Activated B cell treated with CpG ODN at 0.5 μM for 24 hours (primary cell): ENCODE results near the gene LENEP. TPM values are rescaled to one million over a fixed set of nuclear protein-coding genes. Genes with fewer than 3 reads are reported as not detected.

Experiments
- ATAC-seq: fragments of 200-7000 bp; cut with Tn5 transposase; one replicate; pipeline ENCODE4 v1.10.0; 2021; ENCODE audit warnings: low read depth, mild to moderate bottlenecking, moderate library complexity
- CTCF ChIA-PET: fragments of 350-600 bp; sonication (Branson Sonifier 250); formaldehyde crosslinking; loops from one replicate; lab custom pipeline; 2021; ENCODE audit warnings: antibody characterized with exemption; lab: Charles Lee
- POLR2A ChIA-PET: fragments of 350-600 bp; sonication (Branson Sonifier 250); formaldehyde crosslinking; loops from one replicate; lab custom pipeline; 2021; ENCODE audit warnings: antibody characterized with exemption; lab: Charles Lee
- DNase-seq: peaks from one replicate; pipeline ENCODE4 v3.0.0; 2022
- H3K27ac Mint-ChIP-seq: one replicate; pipeline ENCODE4 v1.8.0; 2020; ENCODE audit warnings: mixed read lengths
- H3K27me3 Mint-ChIP-seq: one replicate; pipeline ENCODE4 v1.8.0; 2021; ENCODE audit warnings: mixed read lengths
- H3K36me3 Mint-ChIP-seq: one replicate; pipeline ENCODE4 v1.8.0; 2021; ENCODE audit warnings: low read depth, mixed read lengths
- H3K4me1 Mint-ChIP-seq: one replicate; pipeline ENCODE4 v1.8.0; 2021; ENCODE audit warnings: mixed read lengths
- H3K4me3 Mint-ChIP-seq: one replicate; pipeline ENCODE4 v1.8.0; 2020; ENCODE audit warnings: mild to moderate bottlenecking, mixed read lengths
- H3K9me3 Mint-ChIP-seq: one replicate; pipeline ENCODE4 v1.8.0; 2020; ENCODE audit warnings: mixed read lengths
- intact Hi-C: fragments of 100-400 bp; cut with micrococcal nuclease; formaldehyde crosslinking; loops from one replicate; pipeline ENCODE4 v1.15.1; 2024
- total RNA-seq: library from RNA; stranded (reverse); gene quantifications from 2 replicates; pipeline ENCODE4 v1.2.3, GENCODE V29; 2022
- TF ChIP-seq, protein P1 (sequence below): fragments of 200-600 bp; IDR thresholded peaks from one replicate; pipeline ENCODE4 v1.8.0; 2022; ENCODE audit warnings: antibody characterized with exemption, mild to moderate bottlenecking

The LENEP gene
- total RNA-seq, 1 donor from 2014 or later, result 1.8 TPM

DNA sequence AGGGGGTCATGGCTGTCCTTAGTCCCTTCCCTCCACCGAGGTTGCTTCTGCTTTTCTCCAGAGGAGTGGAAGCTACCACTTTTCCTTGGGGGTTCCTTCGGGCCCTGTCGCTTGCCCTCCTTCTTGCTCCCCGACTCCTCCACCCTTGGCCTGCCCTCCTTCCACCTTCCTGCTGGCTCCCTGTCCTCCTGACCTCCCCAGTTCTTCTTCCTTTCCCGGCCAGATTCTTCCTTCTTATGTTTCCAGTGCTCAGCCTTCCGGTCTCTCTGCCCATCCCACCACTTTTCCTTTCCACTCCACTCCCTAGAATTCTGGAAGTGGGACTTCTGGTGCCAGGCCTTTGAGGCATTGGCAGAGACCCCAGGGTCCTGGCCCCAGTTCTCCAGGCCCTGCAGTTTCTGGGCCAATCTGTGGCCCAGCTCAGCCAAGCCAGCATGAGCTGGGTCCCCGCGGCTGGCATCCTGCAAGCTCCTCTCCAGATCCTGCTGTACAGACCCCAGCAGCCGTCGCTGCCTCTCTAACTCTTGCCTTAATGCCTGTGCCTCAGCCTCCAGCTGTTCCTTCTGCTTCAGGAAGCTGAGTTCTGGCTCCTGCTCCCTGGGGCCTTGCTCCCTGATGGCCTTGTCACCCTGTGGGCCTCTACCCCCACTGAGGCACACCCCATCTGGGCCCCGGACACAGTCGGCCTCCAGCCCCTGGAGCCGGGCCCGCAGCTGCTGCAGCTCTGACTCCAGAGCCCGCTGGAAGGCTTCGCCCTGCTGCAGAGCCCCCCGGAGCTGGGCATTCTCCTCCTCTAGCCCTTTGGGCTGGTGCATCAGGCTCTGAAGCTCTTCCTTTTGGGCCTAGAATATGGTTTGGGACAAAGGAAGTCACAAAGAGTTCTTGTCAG lies 47.2 kb upstream of the LENEP start:
- Mint-ChIP-seq H3K4me3 (no peak overlapping the region), H3K27me3 (no peaks in the 10 kb centered on the region), H3K36me3 (peaks cover 29% of the 10 kb centered on the region), H3K27ac (peak overlapping the region; percentile 53), H3K9me3 (no peaks in the 10 kb centered on the region), H3K4me1 (peaks cover 51% of the 10 kb centered on the region)
- POLR2A ChIA-PET, result interaction anchor here (0.9 to 1.9 kb wide), 3 partner anchors 10 to 28 kb away, joined by 3 to 6 read pairs (median 3); partner anchors contain the start of genes CKS1B and PMVK
- TF ChIP-seq, protein P1, sequence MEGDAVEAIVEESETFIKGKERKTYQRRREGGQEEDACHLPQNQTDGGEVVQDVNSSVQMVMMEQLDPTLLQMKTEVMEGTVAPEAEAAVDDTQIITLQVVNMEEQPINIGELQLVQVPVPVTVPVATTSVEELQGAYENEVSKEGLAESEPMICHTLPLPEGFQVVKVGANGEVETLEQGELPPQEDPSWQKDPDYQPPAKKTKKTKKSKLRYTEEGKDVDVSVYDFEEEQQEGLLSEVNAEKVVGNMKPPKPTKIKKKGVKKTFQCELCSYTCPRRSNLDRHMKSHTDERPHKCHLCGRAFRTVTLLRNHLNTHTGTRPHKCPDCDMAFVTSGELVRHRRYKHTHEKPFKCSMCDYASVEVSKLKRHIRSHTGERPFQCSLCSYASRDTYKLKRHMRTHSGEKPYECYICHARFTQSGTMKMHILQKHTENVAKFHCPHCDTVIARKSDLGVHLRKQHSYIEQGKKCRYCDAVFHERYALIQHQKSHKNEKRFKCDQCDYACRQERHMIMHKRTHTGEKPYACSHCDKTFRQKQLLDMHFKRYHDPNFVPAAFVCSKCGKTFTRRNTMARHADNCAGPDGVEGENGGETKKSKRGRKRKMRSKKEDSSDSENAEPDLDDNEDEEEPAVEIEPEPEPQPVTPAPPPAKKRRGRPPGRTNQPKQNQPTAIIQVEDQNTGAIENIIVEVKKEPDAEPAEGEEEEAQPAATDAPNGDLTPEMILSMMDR, result no peak
- CTCF ChIA-PET, result interaction anchor here (1.5 to 1.9 kb wide), 2 partner anchors 10 to 16 kb away, joined by 5 to 9 read pairs; partner anchors contain the start of genes PMVK and PYGO2
- DNase-seq, result no peak
- no peak for ATAC-seq
- intact Hi-C loops, result no loop called here

DNA sequence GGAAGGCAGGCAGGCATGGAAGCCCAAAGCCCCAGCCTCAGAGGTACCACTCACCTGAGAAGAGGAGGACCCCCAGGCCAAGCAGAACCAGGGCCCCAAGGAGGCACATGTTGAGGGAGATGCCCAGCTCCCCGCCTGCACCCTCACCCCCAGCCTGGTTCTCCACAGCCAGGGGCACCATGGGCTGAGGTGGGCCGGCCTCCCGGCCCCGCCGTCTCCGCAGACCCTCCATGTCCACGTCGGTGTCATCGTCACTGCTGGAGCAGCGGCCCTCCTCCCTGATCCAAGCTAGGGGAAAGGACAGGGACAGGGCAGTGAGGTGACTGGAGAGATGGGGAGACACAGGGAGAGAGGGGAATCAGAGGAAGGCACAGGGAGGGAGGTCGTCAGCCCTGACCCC lies 45.3 kb upstream of the LENEP start:
- Mint-ChIP-seq H3K4me3 (no peak overlapping the region), H3K27me3 (no peaks in the 10 kb centered on the region), H3K36me3 (peaks cover 32% of the 10 kb centered on the region), H3K27ac (no peak overlapping the region), H3K4me1 (peaks cover 51% of the 10 kb centered on the region), H3K9me3 (no peaks in the 10 kb centered on the region)
- intact Hi-C loops, result no loop called here
- no peak for ATAC-seq
- ChIA-PET POLR2A (interaction anchor here (0.8 to 1.2 kb wide), 2 partner anchors 12 to 52 kb away, joined by 3 read pairs; partner anchors contain the start of gene PMVK), CTCF (no interaction called here)
- DNase-seq, result no peak
- TF ChIP-seq, protein P1, result no peak

DNA sequence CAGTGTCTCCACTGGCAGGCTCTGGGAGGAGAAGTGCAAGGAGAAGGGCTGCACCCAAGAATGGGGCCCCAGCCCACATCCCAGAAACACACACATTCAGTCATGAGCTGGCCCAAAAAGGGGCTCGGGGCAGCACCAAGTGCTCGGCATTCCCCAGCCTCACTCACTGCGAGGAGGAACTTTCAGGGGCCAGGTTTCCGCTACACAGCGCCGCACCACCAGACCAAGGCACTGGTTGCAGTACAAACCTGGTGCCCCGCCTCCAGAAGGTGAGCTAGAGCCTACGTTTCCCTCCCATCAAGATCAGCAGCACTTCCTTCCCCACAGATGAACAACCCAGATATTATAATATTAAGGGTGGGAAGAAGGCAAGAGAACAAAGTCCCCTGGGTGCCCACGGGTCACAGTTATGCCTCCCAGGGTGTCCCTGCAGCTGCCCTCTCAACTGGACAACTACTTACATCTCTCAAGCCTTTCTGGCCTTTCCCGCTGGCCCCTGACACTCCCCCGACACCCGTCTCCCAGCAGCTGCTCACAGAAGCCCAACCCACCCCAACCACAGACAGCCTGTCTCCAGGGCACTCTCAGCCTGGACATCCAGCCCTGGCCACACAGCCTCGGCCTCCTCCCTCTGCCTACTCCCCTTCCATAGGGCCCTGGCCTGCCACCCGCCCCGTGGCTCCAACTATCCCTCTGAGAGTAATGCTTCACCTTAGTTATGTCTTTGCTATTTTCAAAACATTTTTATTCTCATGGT lies 41.3 kb upstream of the LENEP start:
- Mint-ChIP-seq H3K36me3 (peaks cover 25% of the 10 kb centered on the region), H3K4me1 (peaks cover 69% of the 10 kb centered on the region), H3K9me3 (no peaks in the 10 kb centered on the region), H3K4me3 (peak overlapping the region; percentile 39), H3K27me3 (no peaks in the 10 kb centered on the region), H3K27ac (peak overlapping the region; percentile 93)
- POLR2A ChIA-PET, result interaction anchor here (1.1 to 6.8 kb wide), 6 partner anchors 9 to 133 kb away, joined by 3 to 52 read pairs (median 8); partner anchors contain the start of genes CKS1B, PMVK and PYGO2
- peak; percentile 53 for ATAC-seq
- TF ChIP-seq, protein P1, result no peak
- intact Hi-C loops, result no loop called here
- no peak for DNase-seq
- CTCF ChIA-PET, result interaction anchor here (0.7 to 1.2 kb wide), 8 partner anchors 9 to 488 kb away, joined by 3 to 5 read pairs (median 3); partner anchors contain the start of genes ADAM15 and PYGO2

GRCh38 chr1:154952664-154953063 lies 40.7 kb upstream of the LENEP start:
- TF ChIP-seq, protein P1, result no peak
- no peaks in the 10 kb centered on the region for H3K27me3 Mint-ChIP-seq
- CTCF ChIA-PET, result interaction anchor here (0.7 to 1.2 kb wide), 5 partner anchors 9 to 489 kb away, joined by 3 to 5 read pairs (median 3); partner anchors contain the start of genes ADAM15 and PYGO2
- peak overlapping the region; percentile 39 for H3K4me3 Mint-ChIP-seq
- intact Hi-C loops, result no loop called here
- DNase-seq (no peak), ATAC-seq (no peak)
- no peaks in the 10 kb centered on the region for H3K9me3 Mint-ChIP-seq
- POLR2A ChIA-PET, result interaction anchor here (0.5 to 6.8 kb wide), 5 partner anchors 8 to 183 kb away, joined by 4 to 52 read pairs (median 11); partner anchors contain the start of genes PMVK, PYGO2 and SLC50A1
- H3K4me1 Mint-ChIP-seq, result peaks cover 72% of the 10 kb centered on the region
- peak overlapping the region; percentile 93 for H3K27ac Mint-ChIP-seq
- H3K36me3 Mint-ChIP-seq, result peaks cover 23% of the 10 kb centered on the region
